Fibroblast of the conjunctiva (primary cell): ENCODE measurements around the gene BRIP1.
"Not testable (repeated sequence)": the region's sequence is repeated elsewhere in the genome, so short reads cannot be mapped to it uniquely, and the experiment has no call there.

Experiments
- DNase-seq: peaks from one replicate; pipeline ENCODE4 v3.0.0-alpha.2; 2010; ENCODE audit warnings: low read depth

Gene BRIP1

DNA sequence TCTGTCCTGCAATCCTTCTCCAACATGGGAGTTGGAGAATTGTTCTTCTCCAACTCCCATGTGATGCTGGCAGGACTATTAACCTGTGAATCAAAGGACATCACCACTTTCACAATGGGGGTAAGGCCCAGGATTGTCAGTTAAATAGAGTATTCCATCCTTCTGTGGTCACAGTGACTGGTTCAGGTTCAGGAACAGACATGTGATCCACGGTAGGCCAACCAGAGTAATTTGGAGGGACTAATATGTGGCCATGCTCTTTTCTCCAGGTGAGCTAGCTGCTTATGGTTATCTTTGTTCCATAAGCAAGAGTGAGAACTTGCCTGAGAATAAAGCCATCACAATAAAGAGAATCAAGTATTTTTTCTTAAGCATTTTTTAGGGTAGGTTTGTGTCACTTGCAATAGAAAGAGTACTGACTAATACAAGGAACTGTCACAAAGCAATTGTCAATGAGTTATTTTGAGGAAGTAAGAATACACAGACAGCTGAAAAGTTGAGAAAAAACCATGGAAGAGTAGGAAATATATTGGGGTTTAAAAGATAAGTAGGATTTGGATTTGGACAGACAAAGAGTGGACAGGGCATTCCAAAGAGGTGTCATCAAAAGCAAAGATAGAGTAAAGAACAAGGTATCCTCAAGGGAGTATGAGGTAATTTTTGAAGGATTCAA is 63.4 kb downstream of the BRIP1 start:
- no peak for DNase-seq

GRCh38 chr17:61797283-61797682 is 66.0 kb downstream of the BRIP1 start:
- DNase-seq, result no peak

- no peak for DNase-seq
Observed at GRCh38 chr17:61795546-61795945, 67.8 kb downstream of the BRIP1 start.

DNA sequence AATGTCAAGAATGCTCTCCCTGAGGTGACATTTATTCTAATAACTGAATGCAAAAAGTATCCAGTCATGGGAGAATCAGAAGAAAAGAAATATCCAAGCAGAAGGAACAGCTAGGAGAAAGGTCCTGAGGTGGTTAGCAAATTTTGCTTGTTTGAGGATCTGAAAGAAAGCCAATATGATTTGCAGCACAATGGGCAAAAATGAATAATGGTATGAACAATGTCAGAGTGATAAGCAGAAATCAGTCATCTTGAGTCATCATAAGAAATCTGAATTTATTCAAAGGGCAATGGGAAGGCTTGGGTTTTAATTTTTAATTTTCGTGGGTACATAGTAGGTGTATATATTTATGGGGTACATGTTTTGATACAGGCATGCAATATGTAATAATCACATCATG is 68.5 kb downstream of the BRIP1 start:
- no peak for DNase-seq

DNA sequence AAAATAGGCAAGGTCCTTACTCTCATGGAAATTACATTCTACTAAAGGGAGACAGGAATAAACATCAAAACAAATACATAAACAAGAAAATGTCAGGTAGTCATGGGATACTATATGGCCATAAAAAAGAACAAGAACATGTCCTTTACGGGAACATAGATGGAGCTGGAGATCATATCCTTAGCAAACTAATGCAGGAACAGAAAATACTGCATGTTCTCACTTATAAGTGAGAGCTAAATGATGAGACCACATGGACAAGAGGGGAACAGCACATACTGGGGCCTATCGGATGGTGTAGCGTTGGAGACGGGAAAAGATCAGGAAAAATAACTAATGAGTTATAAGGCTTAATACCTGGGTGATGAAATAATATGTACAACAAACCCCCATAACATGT is 69.1 kb downstream of the BRIP1 start:
- no peak for DNase-seq

- no peak for DNase-seq
Observed at GRCh38 chr17:61793565-61793964, 69.8 kb downstream of the BRIP1 start.

DNA sequence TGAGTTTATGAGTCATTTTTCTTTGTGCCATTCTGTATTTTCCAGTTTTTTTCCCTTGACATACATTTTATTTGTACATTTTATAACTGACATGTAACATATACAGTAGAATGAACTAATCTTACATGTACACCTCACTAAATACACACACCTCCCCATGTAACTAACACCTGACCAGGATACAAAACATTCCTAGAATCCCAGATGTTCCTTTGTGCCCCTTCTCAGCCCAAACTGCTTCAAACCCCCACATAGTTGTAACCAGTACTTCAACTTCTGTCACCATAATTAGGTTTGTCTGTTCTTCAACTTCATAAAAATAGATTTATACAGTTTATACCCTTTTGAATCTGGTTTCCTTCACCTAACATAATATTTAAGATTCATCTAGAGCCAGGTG is 73.5 kb downstream of the BRIP1 start:
- DNase-seq, result no peak

- no peak for DNase-seq
Observed at GRCh38 chr17:61786088-61786487, 77.2 kb downstream of the BRIP1 start.

GRCh38 chr17:61784510-61784909 is 78.8 kb downstream of the BRIP1 start:
- DNase-seq, result no peak

GRCh38 chr17:61783556-61784304 is 79.6 kb downstream of the BRIP1 start:
- DNase-seq, result no peak

DNA sequence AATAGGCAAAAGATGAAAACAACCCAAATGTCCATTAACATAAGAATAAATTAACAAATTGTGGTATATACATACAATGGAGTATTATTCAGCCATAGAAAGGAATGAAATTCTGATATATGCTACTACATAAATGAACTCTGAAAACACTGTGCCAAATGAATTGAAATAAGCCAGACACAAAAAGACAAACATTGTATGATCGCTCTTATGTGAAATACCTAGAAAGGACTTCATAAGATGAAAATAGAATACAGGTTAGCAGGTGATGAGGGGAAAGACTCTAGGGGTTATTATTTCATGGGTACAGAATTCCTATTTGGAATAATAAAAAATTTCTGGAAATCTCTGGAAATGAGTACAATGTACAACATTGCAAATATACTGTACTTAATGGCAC is 80.2 kb downstream of the BRIP1 start:
- no peak for DNase-seq

- DNase-seq, result no peak
Observed at GRCh38 chr17:61782683-61783082, 80.6 kb downstream of the BRIP1 start.

DNA sequence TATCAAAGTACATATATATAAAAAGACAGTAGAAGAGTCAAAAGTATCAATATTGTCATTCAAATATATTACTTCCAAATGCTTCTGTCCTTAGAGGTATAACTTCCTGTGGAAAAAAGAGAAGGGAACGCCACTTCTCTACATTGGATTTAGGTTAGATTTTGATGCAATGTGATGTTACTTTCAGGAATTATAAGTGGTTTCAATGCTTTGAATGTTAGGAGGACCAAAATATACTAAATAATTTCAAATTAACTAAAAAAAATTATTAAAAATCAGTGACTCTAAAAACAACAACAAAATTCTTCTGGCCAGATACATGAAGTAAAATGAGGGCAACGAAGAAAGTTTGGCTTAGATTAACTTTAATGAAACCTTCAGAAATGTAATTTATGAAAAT is 88.0 kb downstream of the BRIP1 start:
- no peak for DNase-seq

- no peak for DNase-seq
Observed at GRCh38 chr17:61774724-61775123, 88.6 kb downstream of the BRIP1 start.

DNA sequence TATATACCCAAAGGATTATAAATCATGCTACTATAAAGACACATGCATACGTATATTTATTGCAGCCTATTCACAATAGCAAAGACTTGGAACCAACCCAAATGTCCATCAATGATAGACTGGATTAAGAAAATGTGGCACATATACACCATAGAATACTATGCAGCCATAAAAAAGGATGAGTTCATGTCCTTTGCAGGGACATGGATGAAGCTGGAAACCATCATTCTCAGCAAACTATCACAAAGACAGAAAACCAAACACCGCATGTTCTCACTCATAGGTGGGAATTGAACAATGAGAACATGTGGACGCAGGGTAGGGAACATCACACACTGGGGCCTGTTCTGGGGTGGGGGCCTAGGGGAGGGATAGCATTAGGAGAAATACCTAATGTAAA is 89.2 kb downstream of the BRIP1 start:
- DNase-seq, result not testable (repeated sequence)

DNA sequence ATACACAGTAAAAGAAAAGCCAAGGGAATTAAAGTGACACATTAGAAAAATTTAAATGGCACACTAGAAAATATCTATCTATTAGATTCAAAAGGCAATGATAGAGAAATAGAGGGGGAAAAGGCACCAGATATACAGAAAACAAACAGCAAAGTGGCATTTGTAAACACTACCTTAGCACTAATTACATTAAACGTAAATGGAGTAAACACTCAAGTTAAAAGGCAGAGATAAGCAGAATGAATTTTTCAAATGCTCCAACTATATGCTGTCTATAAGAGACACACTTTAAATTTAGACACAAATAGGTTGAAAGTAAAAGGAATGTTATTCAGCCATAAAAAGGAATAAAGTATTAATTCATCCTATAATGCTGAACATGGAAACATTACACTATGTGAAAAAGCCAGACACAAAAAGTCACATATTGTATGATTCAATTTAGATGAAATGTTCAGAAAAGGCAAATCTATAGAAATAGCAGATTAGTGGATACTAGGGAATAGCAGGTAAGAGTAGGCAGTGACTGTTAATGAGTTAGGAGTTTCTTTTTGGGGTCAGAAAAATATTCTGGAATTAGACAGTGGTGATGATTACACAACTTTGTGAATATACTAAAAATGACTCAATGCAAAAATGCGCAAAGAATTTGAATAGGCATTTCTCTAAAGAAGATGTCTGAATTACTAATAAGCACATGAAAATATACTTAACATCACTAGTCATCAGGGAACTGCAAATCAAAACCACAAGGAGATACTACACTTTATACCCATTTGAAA is 92.4 kb downstream of the BRIP1 start:
- DNase-seq, result no peak

DNA sequence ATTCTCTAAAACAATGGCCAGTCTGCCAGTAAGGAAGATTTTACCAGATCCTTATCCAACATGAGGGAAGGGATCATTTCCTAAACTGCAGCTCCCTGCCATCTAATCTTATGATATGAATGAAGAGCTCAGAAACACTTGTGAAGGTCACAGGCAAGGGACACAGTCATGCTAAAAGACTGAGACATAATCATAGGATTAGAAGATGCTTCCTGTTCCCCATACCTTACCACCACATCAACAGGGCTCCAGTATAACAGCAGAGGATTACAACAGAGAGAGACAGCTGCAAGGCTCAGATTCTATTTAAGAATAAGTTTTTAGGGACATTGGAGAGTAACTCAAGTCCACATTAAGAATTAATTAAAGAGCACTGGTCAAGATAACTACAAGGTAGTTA is 93.3 kb downstream of the BRIP1 start:
- no peak for DNase-seq

GRCh38 chr17:61768405-61768804 is 94.9 kb downstream of the BRIP1 start:
- no peak for DNase-seq

DNA sequence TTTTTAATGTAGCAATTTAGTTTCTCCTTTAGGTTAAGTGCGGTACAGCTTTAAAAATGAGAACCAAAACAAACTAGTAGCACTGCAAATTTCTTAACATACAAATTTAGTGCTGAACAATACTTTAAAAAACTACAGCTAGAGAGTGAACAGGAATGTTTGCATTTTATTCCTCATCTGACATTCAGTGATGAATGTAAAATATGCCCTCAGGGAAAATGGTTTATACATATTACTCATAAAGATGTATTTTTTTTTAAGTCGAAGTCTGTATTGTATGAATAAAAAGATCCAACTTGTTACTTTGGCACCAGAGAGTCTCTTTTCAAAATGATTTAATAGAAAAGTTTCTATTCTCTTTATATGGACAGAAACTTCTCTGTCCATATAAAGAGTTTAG is 96.8 kb downstream of the BRIP1 start:
- no peak for DNase-seq

GRCh38 chr17:61764846-61765245 is 98.5 kb downstream of the BRIP1 start:
- no peak for DNase-seq

- no peak for DNase-seq
Observed at GRCh38 chr17:61761827-61762226, 101.5 kb downstream of the BRIP1 start.

DNA sequence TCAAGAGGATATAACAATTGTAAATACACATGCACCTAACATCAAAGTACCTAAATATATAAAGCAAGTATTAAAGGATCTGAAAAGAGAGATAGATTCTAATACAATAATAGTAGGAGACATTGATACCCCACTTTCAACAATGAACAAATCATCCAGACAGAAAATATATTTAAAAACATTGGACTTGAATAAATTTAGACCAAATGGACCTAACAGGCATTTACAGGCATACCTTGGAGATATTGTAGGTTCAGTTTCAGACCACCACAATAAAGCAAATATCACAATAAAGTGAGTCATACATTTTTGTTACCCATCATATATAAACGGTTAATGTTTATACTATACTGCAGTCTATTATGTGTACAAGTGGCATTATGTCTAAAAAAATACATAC is 104.0 kb downstream of the BRIP1 start:
- DNase-seq, result no peak

GRCh38 chr17:61758430-61758829 is 104.9 kb downstream of the BRIP1 start:
- no peak for DNase-seq
